ENCODE results near the gene TSPAN9.

The TSPAN9 gene

GRCh38 chr12:3167636-3168035, 90.5 kb downstream of the TSPAN9 start:
- no peak for DNase-seq

- DNase-seq, result no peak
These were observed 91.3 kb downstream of the TSPAN9 start for GRCh38 chr12:3168223-3169221.

DNA sequence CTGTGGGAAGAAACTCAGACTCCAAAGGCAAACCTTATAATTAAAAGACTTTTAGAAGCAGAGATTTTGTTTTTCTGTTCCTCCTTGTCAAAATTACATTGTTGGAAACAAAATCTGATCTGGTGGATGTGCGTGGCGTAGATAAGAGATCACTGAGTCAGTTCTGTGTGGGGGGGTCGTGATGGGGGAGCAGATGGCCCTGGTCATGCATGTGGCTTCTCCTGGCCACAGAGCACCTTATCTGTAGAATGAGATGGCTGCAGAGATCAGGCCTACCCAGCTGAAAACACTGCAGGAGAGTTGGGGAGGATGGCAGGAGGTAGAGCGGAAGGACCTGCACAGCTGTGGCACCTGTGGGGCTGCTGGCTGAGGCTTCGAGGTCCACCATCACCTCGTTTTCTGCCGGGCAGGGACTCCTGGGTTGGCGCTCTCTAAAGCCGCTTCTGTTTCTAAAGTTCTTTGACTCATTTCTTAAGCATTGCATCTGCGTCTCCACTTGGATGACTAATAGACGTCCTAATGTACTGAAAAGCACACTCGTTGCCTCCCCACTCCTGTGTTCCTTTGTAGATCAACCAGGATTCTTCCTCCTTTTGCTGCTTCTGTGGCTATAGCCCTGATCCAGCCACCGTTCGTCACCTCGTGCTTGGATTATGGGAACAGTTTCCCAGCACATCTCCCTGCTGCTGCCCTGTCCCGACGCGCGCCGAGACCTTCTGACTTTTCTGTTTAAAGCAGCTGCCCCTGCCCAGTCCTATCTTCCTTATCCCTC, 93.4 kb downstream of the TSPAN9 start:
- no peak for DNase-seq

GRCh38 chr12:3171195-3171591, 94.0 kb downstream of the TSPAN9 start:
- DNase-seq, result no peak

- no peak for DNase-seq
These were observed 95.2 kb downstream of the TSPAN9 start for GRCh38 chr12:3172124-3173007.

DNA sequence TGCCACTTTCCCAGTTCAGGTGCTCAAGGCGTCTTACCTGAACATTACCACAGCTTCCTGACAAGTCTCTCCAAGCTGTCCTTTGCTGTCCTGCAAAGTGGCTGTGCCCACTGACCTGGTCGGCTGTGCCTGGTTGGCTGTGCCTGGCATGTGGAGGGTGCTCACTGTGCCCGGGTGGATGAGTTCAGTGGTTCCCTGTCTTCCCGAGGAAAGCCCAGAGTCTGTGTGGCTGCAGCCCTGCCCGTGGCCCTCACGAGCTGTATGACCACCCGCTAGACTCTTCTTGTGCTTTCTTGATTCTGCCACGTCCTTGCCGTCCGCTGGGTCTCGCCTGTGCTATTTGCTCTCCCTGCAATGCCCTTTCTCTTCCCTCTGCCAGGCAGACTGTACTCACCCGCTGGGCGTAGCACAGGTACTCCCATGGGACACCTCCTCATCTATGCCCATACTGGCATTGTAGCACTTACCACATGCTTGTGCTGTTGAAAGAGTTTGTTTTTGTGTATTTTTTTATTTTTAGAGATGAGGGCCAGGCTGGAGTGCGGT, 95.9 kb downstream of the TSPAN9 start:
- DNase-seq, result no peak

GRCh38 chr12:3173912-3174311, 96.7 kb downstream of the TSPAN9 start:
- DNase-seq, result no peak

GRCh38 chr12:3175238-3175637, 98.1 kb downstream of the TSPAN9 start:
- DNase-seq, result no peak

GRCh38 chr12:3176754-3177153, 99.6 kb downstream of the TSPAN9 start:
- DNase-seq, result no peak

- no peak for DNase-seq
These were observed 100.7 kb downstream of the TSPAN9 start for GRCh38 chr12:3177778-3178425.

GRCh38 chr12:3178671-3179313, 101.6 kb downstream of the TSPAN9 start:
- DNase-seq, result no peak

DNA sequence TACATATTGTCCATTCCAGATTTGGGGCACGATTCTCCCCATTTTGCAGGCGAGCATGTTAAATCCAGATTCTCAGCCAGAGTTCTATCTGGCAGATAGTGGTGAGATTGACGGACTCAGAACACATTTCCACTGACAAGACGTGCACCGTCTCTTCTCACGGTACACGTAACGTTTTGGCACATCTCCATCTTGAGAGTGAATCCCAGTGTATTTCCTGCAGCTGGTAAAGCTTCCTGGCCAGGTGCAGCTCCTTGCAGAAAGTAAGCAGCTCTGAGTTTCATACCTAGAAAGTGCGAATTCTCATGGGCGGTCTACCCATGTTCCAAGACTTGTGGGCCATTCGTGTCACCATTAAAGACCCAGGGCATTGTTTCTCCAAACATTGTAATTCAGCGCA, 102.6 kb downstream of the TSPAN9 start:
- no peak for DNase-seq

GRCh38 chr12:3182426-3182825, 105.2 kb downstream of the TSPAN9 start:
- DNase-seq, result no peak

- DNase-seq, result no peak
These were observed 107.3 kb downstream of the TSPAN9 start for GRCh38 chr12:3184485-3184884.

- DNase-seq, result no peak
These were observed 108.2 kb downstream of the TSPAN9 start for GRCh38 chr12:3185260-3185870.

DNA sequence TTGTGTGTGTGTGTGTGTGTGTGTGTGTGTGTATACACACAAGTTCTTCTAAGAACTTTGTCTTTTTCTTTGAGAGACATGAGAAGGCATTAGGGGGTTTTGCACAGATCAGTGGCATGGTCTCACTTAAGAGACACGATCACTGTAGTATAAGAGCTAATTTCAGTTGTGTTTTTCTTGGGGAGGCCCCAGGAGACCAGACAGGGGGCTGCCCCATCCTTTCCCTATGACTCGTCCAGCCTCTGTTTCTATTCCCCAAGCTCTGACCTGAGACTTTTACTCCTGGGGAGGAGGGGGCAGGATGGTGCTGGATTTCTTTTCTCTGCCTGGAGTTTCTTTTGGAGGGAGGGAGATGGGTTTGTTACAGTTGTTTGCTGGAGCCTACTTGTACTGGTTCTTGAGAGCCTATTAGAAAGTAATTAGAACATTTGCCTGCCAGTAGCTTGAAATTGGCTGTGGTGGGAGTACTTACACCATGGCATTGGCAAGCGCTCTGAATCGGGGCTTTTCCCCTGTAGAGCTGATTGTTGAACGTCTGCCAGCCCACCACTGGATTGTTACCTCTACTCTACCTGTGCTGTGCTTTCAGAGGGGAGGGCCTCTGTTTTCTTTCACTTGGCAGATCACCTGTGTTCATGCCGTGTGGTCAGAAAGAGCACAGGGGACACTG, 109.5 kb downstream of the TSPAN9 start:
- no peak for DNase-seq

DNA sequence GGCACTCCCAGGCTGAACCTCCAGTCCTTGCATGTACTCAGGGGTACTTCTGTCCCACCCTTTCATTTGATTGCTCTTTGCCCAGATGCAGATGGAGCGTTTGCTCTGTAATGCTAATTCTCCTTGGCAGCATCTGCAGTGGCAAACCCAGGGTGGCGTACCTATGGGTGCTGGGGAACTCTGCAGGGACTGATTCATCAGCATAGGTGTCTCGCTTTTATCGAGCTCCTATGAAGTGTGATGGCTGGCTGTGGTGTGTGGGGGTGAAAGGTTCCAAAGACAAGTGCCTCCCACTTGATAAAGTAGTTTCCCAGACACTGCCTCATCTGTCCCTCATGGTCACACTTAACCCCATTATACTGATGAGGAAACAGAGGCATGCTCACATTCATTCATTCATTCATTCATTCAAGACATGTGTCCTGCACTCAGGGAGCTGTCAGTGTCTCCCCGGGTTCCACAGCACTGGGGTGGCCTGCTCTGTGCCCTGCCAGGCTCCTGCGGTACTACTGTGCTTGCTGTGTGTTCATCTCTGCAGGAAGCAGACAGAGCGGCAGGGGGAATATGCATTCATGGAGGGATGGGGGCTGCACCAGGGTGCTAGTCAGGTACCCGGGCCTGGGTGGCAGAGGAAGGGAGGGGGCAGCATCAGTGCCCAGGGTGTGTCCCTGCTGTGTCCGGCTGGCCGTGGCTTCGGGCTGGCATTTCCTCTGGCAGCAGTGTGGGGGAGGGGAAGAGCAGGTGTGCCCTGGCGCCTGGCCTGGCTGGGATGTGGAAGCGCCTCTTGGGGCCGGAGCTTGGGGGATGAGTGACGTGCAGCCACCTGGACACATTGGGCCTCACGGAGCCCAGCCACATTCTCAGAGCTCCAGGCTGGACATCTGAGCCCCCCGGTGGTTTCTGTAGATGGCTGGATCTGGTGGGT, 110.9 kb downstream of the TSPAN9 start:
- DNase-seq, result no peak

- DNase-seq, result no peak
These were observed 112.1 kb downstream of the TSPAN9 start for GRCh38 chr12:3189282-3189681.

GRCh38 chr12:3190101-3190500, 112.9 kb downstream of the TSPAN9 start:
- DNase-seq, result no peak
